Measurements from ENCODE around the gene CTDSPL2. TPM values are rescaled to one million over a fixed set of nuclear protein-coding genes. Genes with fewer than 3 reads are reported as not detected.

CTDSPL2 gene
- total RNA-seq, 2 donors from 2014 or later: 60.3 to 100 TPM

DNA sequence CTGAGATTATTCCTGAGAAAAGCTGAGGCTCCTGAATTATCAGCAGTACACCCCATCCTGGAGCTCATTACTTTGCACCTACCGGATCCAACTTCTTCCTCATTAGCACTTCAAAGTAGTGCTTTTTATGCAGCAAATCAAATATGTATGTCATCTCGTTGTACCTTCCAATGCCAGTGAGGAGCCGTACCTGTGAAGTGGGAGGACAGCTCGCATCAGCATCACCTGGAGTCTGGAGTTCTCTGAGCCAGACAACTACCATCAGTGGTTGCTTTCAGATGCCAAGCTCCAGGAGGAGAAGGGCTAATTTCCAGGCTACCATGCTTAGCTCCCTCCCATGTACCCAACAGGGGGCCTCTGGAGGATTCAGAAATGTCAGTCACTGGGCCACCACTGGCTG lies 141.9 kb downstream of the CTDSPL2 start:
- Mint-ChIP-seq H3K4me3 (no peak overlapping the region), H3K36me3 (ENCODE audit: low read depth) (peaks cover 97% of the 10 kb centered on the region), H3K27me3 (no peaks in the 10 kb centered on the region), H3K27ac (peak overlapping the region; percentile 36), H3K9me3 (no peaks in the 10 kb centered on the region), H3K4me1 (no peaks in the 10 kb centered on the region)
- ATAC-seq (replicated peaks): no peak

DNA sequence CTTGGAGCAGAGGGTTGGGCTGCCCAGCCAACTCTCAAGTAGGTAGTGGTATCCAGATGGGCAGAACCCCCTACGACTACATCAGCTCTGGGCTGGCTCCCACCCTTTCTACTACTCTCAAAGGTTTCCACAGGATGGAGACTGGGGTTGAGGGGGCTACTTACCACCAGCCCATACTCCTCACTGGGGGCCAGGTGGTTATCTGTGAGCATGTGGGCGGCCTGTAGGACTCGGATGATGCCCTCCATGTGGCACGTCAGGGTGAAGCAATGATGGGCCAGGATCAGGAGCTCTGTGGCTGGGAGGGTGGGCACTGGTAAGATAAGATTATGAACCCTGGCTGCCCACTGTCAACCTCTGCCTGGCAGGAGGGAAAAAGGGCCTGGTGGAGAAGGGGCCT lies 142.9 kb downstream of the CTDSPL2 start:
- no peak for ATAC-seq (replicated peaks)
- no peaks in the 10 kb centered on the region for H3K27me3 Mint-ChIP-seq
- no peaks in the 10 kb centered on the region for H3K4me1 Mint-ChIP-seq
- peaks cover 97% of the 10 kb centered on the region for H3K36me3 Mint-ChIP-seq (ENCODE audit: low read depth)
- no peak overlapping the region for H3K27ac Mint-ChIP-seq
- H3K4me3 Mint-ChIP-seq: no peak overlapping the region
- H3K9me3 Mint-ChIP-seq: no peaks in the 10 kb centered on the region

GRCh38 chr15:44573386-44573785 lies 146.0 kb downstream of the CTDSPL2 start:
- no peak for ATAC-seq (replicated peaks)
- Mint-ChIP-seq H3K36me3 (ENCODE audit: low read depth) (peaks cover 71% of the 10 kb centered on the region), H3K9me3 (no peaks in the 10 kb centered on the region), H3K27ac (no peak overlapping the region), H3K4me1 (no peaks in the 10 kb centered on the region), H3K27me3 (no peaks in the 10 kb centered on the region), H3K4me3 (no peak overlapping the region)

GRCh38 chr15:44574734-44575133 lies 147.3 kb downstream of the CTDSPL2 start:
- Mint-ChIP-seq H3K36me3 (ENCODE audit: low read depth) (peaks cover 71% of the 10 kb centered on the region), H3K27ac (peak overlapping the region; percentile 17), H3K4me3 (no peak overlapping the region), H3K4me1 (no peaks in the 10 kb centered on the region), H3K9me3 (no peaks in the 10 kb centered on the region), H3K27me3 (no peaks in the 10 kb centered on the region)
- ATAC-seq (replicated peaks): no peak

Other genes starting within 250 kb of the CTDSPL2 start
- under 1 TPM; 0.26 to 0.66 TPM for gene FRMD5, start 232.4 kb upstream of the CTDSPL2 start, total RNA-seq
- gene GOLM2, start 138.9 kb upstream of the CTDSPL2 start, total RNA-seq: 10 to 100 TPM; 30.5 to 45.2 TPM
- gene EIF3J, start 109.5 kb downstream of the CTDSPL2 start, total RNA-seq: 10 to 100 TPM; 43.5 to 99.1 TPM
- gene SPG11, start 236.0 kb downstream of the CTDSPL2 start, total RNA-seq: 10 to 100 TPM; 55.7 to 98.4 TPM